Gastroesophageal sphincter (tissue), 3 donors: Measurements from ENCODE around the gene EMCN.

Experiments
- CTCF ChIP-seq, 4 experiments: fragments of 200-600 bp in 2 of 4; fragments of 450-650 bp in 2 of 4; sonication (generic) in 1 of 4; IDR thresholded peaks; one replicate each; pipeline ENCODE4 v1.5.1; 2017 to 2019; ENCODE audit warnings: antibody characterized with exemption in 4 of 4, mild to moderate bottlenecking in 2 of 4, moderate library complexity in 2 of 4
- EP300 ChIP-seq: sonication (generic); formaldehyde crosslinking; IDR thresholded peaks from one replicate; pipeline ENCODE4 v1.6.1; 2017; ENCODE audit warnings: antibody characterized with exemption, mild to moderate bottlenecking

- TF ChIP-seq CTCF (IDR thresholded peaks at IDR 0.05) (no peak), EP300 (no peak)
These were observed 158.4 kb downstream of the EMCN start for GRCh38 chr4:100359441-100359840.
